Esophagus (tissue), 2 donors: ENCODE data around the gene CCDC88B. TPM values are rescaled to one million over a fixed set of nuclear protein-coding genes. Genes with fewer than 3 reads are reported as not detected.

Experiments
- H3K27ac ChIP-seq, 2 donors: one replicate each; pipeline ENCODE4 v1.5.1; 2013; ENCODE audit warnings: low read depth in 2 of 2, mild to moderate bottlenecking in 2 of 2, inconsistent platforms in 1 of 2, low read length in 1 of 2, moderate library complexity in 1 of 2
- H3K27me3 ChIP-seq, 2 donors: one replicate each; pipeline ENCODE4 v1.6.1; 2013; ENCODE audit warnings: low read length in 2 of 2, control low read depth in 1 of 2, mild to moderate bottlenecking in 1 of 2; ENCODE audit not compliant: insufficient read depth in 2 of 2, control insufficient read depth in 1 of 2
- H3K36me3 ChIP-seq, 2 donors: one replicate each; pipeline ENCODE4 v1.6.1; 2013; ENCODE audit warnings: low read length in 1 of 2; ENCODE audit not compliant: control insufficient read depth in 2 of 2, insufficient read depth in 2 of 2
- H3K4me1 ChIP-seq, 2 donors: one replicate each; pipeline ENCODE4 v1.6.1; 2013; ENCODE audit warnings: low read length in 1 of 2; ENCODE audit not compliant: control insufficient read depth in 2 of 2, insufficient read depth in 2 of 2
- H3K4me3 ChIP-seq, 2 donors: one replicate each; pipeline ENCODE4 v1.5.1; 2013; ENCODE audit warnings: low read length in 2 of 2, mild to moderate bottlenecking in 2 of 2, low read depth in 1 of 2, moderate library complexity in 1 of 2
- H3K9me3 ChIP-seq, 2 donors: one replicate each; pipeline ENCODE4 v1.6.1; 2013; ENCODE audit warnings: mild to moderate bottlenecking in 2 of 2, low read depth in 1 of 2, low read length in 1 of 2, moderate library complexity in 1 of 2; ENCODE audit not compliant: control insufficient read depth in 2 of 2, insufficient read depth in 1 of 2
- WGBS, 2 donors: extraction: QIAGEN DNeasy Blood & Tissue Kit; methylation state at CpG; one replicate each; pipeline ENCODE4 v1.1.7; 2013; 5-methylcytosine and 5-hydroxymethylcytosine counted together
- polyA plus RNA-seq, 2 donors: library from polyadenylated mRNA; stranded (reverse); fragments of 200-250 nt; gene quantifications; one replicate each; pipeline ENCODE4 v1.2.3, GENCODE V29; 2013
- donor health status: healthy with polysubstance abuse.
- donor health status: Bipolar disorder and iron deficiency.

Gene CCDC88B
- polyA plus RNA-seq, 2 donors = 11.2 to 33.3 TPM

- no peaks in the 10 kb centered on the region for H3K27me3 ChIP-seq
- peaks cover 18% of the 10 kb centered on the region in 2 donors for H3K4me1 ChIP-seq
- WGBS, 2 donors = 45 to 53% methylated on average over 12 to 13 of the region's 13 CpGs
- no peaks in the 10 kb centered on the region for H3K9me3 ChIP-seq
- peak overlapping the region in 1 of 2 donors; percentile 94 for H3K4me3 ChIP-seq
- H3K27ac ChIP-seq = peak overlapping the region in 1 of 2 donors; percentile 90
- peaks cover 11 to 23% of the 10 kb centered on the region in 2 donors for H3K36me3 ChIP-seq
These were observed 18.0 kb downstream of the CCDC88B start for GRCh38 chr11:64357904-64358535.

DNA sequence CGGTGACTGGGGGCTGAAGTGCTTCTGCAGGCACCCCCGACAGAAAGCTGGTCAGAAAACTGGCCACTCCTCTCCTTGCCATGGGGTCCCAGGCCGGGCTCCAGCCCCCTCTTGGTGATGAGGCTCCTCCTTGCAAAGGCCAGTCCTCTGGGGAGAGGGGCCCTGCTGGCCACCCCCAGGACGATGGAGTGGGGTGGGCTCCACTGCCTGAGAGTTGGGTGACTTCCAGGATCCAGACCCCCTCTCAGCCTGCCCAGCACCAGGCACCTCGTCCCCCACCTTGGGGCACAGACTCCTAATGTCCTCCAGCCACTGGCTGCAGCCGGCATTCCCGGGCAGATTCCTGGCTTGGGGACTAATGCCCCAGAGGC lies 18.5 kb downstream of the CCDC88B start:
- H3K27ac ChIP-seq = peak overlapping the region; percentile 89 to 90
- peak overlapping the region; percentile 65 to 94 for H3K4me3 ChIP-seq
- H3K4me1 ChIP-seq = peaks cover 18% of the 10 kb centered on the region in 2 donors
- no peaks in the 10 kb centered on the region for H3K9me3 ChIP-seq
- H3K27me3 ChIP-seq = no peaks in the 10 kb centered on the region
- H3K36me3 ChIP-seq = peaks cover 11 to 25% of the 10 kb centered on the region in 2 donors
- WGBS, 2 donors = 22 to 24% methylated on average over 7 of the region's 7 CpGs

- H3K4me1 ChIP-seq = peaks cover 18% of the 10 kb centered on the region in 2 donors
- 1% methylated on average over 49 to 70 of the region's 70 CpGs for WGBS, 2 donors
- H3K9me3 ChIP-seq = no peaks in the 10 kb centered on the region
- H3K27ac ChIP-seq = peak within 1 kb of the TSS; percentile 89 to 90
- H3K4me3 ChIP-seq = peak within 1 kb of the TSS; percentile 65 to 94
- no peaks in the 10 kb centered on the region for H3K27me3 ChIP-seq
- peaks cover 11 to 27% of the 10 kb centered on the region in 2 donors for H3K36me3 ChIP-seq
These were observed 19.1 kb downstream of the CCDC88B start, which contains the start of gene RPS6KA4 for GRCh38 chr11:64358907-64359711. RPS6KA4 (plus strand) TSS chr11:64359162; CDS start chr11:64359236, 74 bp downstream.

- Histone ChIP-seq H3K4me1 (peaks cover 18% of the 10 kb centered on the region in 2 donors), H3K27ac (peak overlapping the region; percentile 89 to 90), H3K36me3 (peaks cover 11 to 27% of the 10 kb centered on the region in 2 donors), H3K27me3 (no peaks in the 10 kb centered on the region), H3K4me3 (peak overlapping the region; percentile 65 to 94), H3K9me3 (no peaks in the 10 kb centered on the region)
- 38 to 39% methylated on average over 38 of the region's 38 CpGs for WGBS, 2 donors
These were observed 19.9 kb downstream of the CCDC88B start for GRCh38 chr11:64359712-64360445.

- Histone ChIP-seq H3K9me3 (no peaks in the 10 kb centered on the region), H3K4me3 (peak overlapping the region; percentile 65 to 94), H3K27ac (no peak overlapping the region), H3K4me1 (peaks cover 18% of the 10 kb centered on the region in 2 donors), H3K36me3 (peaks cover 17 to 27% of the 10 kb centered on the region in 2 donors), H3K27me3 (no peaks in the 10 kb centered on the region)
- whole genome bisulfite sequencing, 2 donors = 72 to 74% methylated on average over 13 of the region's 13 CpGs
These were observed 20.5 kb downstream of the CCDC88B start for GRCh38 chr11:64360448-64360921.

DNA sequence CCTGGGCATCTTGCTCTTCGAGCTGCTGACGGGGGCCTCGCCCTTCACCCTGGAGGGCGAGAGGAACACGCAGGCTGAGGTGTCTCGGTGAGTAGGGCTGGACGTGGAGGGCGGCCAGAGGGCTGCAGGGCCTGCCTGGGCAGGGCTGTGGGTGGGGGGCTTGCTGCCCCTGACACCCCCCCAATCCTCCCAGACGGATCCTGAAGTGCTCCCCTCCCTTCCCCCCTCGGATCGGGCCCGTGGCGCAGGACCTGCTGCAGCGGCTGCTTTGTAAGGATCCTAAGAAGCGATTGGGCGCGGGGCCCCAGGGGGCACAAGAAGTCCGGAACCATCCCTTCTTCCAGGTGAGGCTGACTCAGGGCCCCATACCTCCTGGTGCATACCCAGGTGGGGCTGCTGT lies 21.7 kb downstream of the CCDC88B start:
- H3K4me1 ChIP-seq = peaks cover 18% of the 10 kb centered on the region in 2 donors
- peaks cover 17 to 31% of the 10 kb centered on the region in 2 donors for H3K36me3 ChIP-seq
- no peak overlapping the region for H3K4me3 ChIP-seq
- no peaks in the 10 kb centered on the region for H3K27me3 ChIP-seq
- no peaks in the 10 kb centered on the region for H3K9me3 ChIP-seq
- H3K27ac ChIP-seq = no peak overlapping the region
- WGBS, 2 donors = 85 to 93% methylated on average over 12 to 18 of the region's 18 CpGs

DNA sequence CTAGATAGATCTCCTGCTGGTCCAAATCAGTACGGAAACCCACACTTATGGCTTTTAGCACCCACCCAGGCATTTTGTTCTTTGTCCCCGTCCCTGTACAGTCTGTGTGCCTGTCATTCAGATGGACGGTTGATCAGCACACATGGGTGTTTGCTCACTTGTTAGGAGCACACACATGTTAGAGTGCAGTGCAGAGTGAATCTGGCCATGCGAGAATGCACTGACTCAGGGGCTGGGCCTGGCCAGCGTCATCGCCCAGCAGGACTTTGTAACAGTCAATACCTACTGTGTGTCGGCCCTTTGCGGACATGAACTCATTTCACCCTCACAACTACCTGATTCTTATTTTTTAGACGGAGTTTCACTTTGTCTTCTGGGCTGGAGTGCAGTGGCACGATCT lies 22.3 kb downstream of the CCDC88B start:
- Histone ChIP-seq H3K27me3 (no peaks in the 10 kb centered on the region), H3K36me3 (peaks cover 17 to 31% of the 10 kb centered on the region in 2 donors), H3K9me3 (no peaks in the 10 kb centered on the region), H3K27ac (no peak overlapping the region), H3K4me3 (no peak overlapping the region), H3K4me1 (peaks cover 18% of the 10 kb centered on the region in 2 donors)
- WGBS, 2 donors = 94% methylated on average over 10 of the region's 10 CpGs

DNA sequence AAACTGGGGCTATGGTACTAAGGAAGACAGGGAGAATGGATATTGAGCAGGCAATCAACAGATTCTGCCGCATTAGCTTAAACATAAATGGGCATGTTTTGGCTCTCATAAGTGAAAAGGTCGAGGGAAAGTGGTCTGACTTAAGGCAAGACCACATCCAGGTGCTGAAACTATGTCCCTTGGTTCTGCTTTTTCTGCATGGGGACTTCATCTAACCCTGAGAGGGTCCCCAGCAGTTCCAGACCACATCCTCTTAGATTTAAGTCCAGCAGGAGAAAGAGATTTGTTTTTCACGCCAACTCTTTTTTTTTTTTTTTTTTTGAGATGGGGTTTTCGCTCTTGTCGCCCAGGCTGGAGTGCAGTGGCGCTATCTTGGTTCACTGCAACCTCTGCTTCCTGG lies 24.4 kb downstream of the CCDC88B start:
- whole genome bisulfite sequencing, 2 donors = 90 to 91% methylated on average over 6 of the region's 6 CpGs
- Histone ChIP-seq H3K4me3 (no peak overlapping the region), H3K9me3 (no peaks in the 10 kb centered on the region), H3K4me1 (peaks cover 8 to 9% of the 10 kb centered on the region in 2 donors), H3K36me3 (peaks cover 17 to 42% of the 10 kb centered on the region in 2 donors), H3K27ac (no peak overlapping the region), H3K27me3 (no peaks in the 10 kb centered on the region)

DNA sequence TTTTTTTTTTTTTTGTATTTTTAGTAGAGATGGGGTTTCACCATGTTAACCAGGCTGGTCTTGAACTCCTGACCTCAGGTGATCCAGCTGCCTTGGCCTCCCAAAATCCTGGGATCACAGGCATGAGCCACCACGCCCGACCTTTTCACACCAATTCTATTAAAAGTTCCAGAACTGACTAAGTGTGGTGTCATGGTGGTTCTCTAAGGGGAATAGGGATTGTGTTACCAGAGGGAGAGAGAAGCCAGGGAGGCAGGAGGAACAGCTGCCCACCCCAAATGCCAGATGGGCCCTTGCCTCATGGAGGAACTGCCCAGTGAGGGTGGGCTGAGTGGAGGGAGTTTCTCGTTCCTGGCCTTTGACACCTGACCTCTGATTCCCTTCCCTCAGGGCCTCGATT lies 24.9 kb downstream of the CCDC88B start:
- no peaks in the 10 kb centered on the region for H3K9me3 ChIP-seq
- WGBS, 2 donors = 84 to 89% methylated on average over 4 of the region's 4 CpGs
- peaks cover 17 to 47% of the 10 kb centered on the region in 2 donors for H3K36me3 ChIP-seq

More for the DNA sequence above, 24.9 kb downstream of the CCDC88B start:
- Histone ChIP-seq H3K27me3 (no peaks in the 10 kb centered on the region), H3K4me1 (peaks cover 4% of the 10 kb centered on the region in 2 donors), H3K4me3 (no peak overlapping the region), H3K27ac (no peak overlapping the region)
